Measurements from ENCODE around the gene BRAT1.

Gene BRAT1

GRCh38 chr7:2523461-2523936 lies 31.8 kb downstream of the BRAT1 start:
- DNase-seq, result peak in 1 of 2 experiments; percentile 37

GRCh38 chr7:2522780-2523433 lies 32.4 kb downstream of the BRAT1 start:
- DNase-seq, result no peak

DNA sequence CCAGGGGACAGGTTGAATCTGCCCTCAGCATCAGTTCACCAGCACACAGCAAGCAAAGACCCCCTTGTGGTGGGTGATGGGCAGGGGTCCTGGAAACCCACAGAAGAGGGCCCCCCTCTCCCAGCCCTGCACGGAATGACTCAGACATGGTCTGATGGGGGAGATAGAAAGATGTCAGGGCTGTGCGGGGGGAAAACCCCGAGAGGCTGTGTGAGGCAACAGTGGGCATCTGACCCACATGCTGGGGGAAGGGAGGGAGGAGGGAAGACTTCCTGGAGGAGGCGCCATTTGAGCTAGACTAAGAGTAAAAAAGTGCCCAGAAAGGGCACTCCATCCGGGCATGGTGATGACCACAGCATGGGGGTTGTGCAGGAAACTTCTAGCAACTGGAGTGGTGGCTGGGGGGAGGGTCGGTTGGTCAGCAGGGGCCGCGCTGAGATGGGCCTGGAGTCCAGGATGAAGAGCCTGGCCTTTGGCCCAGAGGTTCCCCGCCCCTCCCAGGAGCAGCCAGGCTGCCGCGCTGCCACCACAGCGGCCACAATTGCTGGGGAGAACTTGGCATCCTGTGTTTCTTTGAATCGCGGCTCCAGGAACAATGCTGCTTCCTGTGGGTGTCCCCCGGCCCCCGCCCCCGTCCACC lies 33.3 kb downstream of the BRAT1 start:
- peak; percentile 88 to 89 for DNase-seq

DNA sequence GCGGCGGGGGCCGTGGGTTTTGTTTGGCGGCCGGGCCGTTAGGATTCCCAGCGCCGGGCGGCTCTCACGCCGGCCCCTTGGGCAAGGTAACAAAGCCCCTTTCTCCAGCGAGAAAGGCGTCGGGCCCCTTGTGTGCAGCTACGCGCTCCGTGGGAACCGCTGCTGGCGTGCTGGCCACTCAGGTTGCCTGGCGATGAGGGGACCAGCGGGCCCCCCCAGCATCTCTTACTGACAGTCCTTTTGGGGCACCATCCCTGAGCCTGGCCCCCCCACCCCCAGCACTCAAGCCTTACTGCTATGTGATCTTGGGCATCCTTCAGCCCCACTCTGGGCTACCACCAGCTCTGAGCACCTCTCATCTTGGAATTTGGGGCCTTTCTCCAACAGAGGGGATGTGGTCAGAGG lies 34.0 kb downstream of the BRAT1 start:
- no peak for DNase-seq

- DNase-seq, result peak; percentile 25 to 33
Measured at GRCh38 chr7:2520761-2521290, 34.5 kb downstream of the BRAT1 start.

DNA sequence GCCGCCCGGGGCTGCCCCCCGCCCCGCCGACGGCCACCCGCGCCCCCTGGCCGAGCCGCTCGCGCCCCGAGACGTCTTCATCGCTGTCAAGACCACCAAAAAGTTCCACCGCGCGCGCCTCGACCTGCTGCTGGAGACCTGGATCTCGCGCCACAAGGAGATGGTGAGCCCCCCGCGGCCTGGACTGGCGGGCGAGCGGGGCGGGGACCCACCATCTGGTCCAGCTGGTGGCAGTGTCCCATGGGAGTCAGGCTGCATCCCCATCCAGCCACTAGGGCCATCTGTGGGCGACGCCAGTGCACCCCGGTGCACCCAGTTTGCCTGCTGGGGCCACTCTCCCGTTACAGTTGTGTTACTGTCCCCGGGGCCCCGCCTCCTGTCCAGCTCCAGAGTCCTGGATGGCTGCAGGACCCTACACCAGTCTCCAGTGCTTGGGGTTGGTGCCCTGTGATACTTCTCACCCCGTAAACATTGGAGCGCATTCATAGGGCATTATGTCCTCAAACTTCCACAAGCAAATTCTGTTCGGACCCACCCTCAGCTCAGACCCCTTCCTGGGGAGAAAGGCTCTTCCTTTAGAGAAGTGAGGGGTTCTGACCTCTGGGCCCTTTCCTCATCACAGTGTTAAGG lies 35.1 kb downstream of the BRAT1 start:
- DNase-seq, result peak; percentile 33 to 36

DNA sequence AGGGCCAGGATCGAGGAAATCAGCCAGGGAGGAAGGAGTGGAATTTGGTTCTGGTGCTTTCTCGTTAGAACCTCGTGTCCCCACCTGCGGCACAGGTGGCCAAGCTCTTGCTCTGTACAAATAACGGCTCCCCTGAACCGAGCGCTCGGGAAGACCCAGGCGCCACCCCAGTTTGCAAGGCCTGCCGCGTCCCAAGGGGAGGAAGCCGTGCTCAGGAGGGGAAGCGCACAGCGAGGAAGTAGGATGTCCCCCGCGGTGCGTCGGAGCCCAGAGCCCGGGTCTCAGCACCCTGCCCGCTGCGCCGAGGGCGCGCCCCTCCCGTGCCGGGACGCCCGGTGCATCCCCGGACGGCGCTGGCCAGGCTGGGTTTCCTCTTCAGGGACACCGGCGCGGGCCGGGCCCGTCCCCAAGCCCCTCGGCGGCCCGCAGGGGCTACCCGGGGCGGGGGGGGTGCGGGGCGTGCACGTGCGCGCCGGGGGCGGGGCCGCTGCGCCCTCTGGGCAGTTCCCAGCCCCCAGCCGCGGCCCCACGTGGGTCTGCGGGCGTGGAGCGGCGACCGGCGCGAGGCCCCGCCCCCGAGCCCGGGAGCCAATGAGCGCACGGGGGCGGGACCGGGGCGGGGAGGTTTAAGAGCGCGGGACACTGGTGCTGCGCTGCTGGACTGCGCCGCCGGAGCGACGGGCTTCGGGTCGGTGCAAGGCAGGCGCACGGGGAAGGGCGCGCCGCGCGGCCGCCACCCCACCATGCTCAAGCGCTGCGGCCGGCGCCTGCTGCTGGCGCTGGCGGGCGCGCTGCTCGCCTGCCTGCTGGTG lies 36.0 kb downstream of the BRAT1 start, which contains the start of gene LFNG:
TSS of gene LFNG (plus strand) at position 656 of the 812 bp plus-strand sequence. CDS start at position 744, 88 bp downstream.
- DNase-seq, result peak; percentile 70

- no peak for DNase-seq
Measured at GRCh38 chr7:2518737-2519118, 36.6 kb downstream of the BRAT1 start.

GRCh38 chr7:2517678-2518507 lies 37.4 kb downstream of the BRAT1 start:
- DNase-seq, result no peak

GRCh38 chr7:2517026-2517425 lies 38.3 kb downstream of the BRAT1 start:
- DNase-seq, result no peak

DNA sequence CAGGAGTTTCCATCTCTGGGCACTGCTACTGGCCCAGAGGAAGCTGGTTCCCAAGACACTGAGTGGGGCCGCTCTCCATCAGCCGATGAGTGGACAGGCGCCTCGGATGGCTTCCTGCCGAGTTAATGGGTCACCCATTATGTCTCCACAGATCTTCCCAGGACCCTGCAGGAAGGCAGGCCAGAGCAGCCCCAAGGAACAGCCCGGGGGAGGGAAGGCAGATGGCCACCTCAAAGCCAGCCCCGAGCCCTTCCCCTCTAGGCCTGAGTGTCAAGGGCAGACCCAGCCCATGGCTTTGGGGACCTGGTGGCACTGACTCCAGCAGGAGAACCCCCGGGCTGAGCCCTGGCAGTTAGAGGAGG lies 39.1 kb downstream of the BRAT1 start:
- DNase-seq, result no peak

GRCh38 chr7:2515424-2516193 lies 39.7 kb downstream of the BRAT1 start:
- no peak for DNase-seq

DNA sequence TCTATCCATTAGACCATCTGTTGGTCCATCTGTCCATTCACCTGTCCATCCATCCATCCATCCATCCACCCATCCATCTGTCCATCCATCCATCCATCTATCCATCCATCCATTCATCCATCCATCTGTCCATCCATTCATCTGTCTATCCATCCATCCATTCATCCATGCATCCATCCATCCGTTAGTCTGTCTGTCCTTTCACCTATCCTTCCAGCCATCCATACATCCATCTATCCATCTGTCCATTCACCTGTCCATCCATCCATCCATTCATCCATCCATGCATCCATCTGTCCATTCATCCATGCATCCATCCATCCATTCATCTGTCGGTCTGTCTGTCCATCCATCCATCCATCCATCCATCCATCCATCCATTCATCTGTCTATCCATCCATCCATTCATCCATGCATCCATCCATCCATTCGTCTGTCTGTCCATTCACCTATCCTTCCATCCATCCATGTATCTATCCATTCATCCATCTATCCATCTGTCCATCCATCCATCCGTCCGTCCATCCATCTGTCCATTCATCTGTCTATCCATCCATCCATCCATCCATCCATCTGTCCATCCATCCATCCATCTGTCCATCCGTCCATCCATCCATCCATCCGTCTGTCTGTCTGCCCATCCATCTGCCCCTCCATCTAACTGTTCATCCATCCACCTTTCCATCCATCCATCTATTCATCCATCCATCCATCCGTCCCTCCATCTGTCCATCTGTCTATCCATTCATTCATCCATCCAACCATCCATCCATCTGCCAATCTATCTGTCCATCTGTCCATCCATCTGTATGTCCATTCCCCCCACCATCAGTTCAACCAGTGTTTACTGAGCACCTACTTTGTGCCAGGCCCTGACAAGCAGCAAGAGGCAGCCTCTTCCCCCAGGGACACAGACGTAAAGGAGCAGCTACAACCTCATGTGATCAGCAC lies 40.6 kb downstream of the BRAT1 start:
- no peak for DNase-seq

DNA sequence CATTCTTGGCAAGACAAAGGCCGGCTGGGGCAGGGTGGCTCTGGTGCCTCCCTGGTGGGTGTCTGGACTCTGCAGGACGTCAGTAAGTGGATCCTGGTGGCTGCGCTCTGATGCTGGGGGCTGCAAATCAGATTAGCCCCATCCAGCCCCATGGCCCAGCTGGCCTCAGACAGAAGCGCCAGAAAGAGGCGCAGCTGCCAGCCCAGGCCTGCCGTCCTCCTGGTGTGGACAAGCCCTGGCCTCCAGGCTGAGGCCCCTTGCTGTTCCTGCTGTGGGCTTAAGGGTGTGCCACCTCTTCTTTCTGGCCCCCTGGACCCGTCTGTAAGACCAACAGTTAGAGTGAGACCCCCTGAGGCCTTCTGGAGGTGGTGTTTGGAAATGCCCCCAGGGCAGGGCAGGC lies 41.6 kb downstream of the BRAT1 start:
- DNase-seq, result no peak

DNA sequence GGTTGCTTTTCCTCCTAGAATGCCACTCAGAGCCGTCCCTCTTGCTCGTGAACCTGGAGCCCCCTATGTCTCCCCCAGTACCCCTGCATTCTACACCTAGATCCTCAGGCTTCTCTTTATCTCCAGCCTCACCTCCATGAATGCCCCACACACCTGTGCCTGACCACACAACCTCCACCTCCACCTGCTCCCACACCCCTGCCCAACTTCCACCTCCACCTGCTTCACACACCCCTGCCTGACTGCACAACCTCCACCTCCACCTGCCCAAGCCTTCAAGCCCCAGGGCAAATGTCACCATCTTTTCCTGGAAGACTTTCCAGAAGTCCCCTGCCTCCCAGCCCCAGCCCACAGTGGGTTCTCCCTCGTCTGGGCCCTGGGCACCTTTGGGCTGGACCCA lies 42.6 kb downstream of the BRAT1 start:
- DNase-seq, result no peak

DNA sequence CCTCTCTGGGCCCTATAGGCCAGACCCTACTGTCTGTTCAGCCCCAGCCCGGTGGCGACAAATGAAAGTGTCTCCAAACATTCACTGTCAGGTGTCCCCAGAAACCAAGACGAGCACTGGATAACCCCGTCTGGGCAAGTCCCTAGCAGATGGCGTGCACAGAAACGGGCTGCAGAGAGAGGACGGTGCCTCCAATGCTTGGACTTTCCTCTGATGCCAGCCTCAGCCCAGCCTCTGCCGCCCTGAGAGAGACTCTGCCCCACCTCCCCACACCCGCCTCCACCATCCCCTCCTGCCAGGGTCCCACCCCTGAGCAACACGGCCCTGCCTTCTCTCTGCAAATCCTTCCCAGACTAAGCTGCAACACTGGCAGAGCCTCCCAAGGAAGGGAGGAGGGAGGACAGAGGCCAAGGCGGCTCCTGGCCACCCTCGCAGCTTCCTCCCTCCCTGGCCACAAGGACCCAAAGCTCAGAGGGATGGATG lies 43.1 kb downstream of the BRAT1 start:
- DNase-seq, result no peak

- DNase-seq, result no peak
Measured at GRCh38 chr7:2511769-2512168, 43.6 kb downstream of the BRAT1 start.

DNA sequence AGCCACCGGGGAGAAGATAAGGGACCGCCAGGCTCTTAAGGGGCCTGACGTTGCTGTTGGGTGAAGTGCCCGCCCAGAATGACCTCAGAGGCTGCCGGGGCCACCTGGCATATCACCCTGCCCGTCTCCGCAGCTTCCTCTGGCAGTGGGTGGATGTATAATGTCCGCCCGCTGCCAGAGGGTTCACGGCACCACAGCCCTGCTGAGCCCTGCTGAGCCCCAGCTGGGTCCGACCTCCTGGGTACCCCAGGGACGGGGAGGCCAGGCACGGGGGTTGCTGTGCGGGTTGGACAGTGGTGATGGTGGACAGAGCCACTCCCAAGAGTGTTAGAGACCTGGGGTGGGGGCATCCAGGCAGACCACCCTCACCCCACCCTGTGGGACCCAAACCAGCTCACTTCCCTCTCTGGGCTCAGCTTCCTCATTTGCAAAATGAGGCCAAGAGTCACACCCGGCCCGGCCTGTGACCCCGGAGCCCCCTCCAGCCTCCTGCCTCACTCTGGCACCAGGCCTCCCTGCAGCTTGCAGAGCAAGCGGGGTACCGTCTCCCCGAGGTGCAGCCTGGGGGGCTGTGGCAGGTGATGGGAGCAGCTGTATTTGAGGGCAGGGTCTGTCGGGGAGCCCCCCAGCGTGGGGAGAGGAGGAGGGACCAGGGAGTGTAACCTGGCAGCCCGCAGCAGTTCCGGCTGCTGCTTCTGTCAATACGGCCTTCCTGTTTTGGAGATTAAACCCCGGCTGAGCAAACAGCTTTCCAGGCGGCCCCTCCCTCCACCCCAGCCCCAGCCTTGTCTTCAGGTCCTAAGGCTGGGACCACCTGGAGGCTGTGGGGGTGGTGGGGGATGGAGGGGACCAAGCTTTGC lies 44.2 kb downstream of the BRAT1 start:
- DNase-seq, result peak; percentile 60 to 76

Measured in AML-193 (cell line).